Mesendoderm (in vitro differentiated cells): ENCODE results near the gene ACAP1.
"Not testable (repeated sequence)": the region's sequence is repeated elsewhere in the genome, so short reads cannot be mapped to it uniquely, and the experiment has no call there.

ENCODE experiments used
- DNase-seq: peaks from one replicate; pipeline ENCODE4 v3.0.0; 2013
- H2AK5ac ChIP-seq: 2 replicates; pipeline ENCODE4 v1.6.1; 2013; ENCODE audit warnings: low read length, inconsistent platforms
- H2BK120ac ChIP-seq: 2 replicates; pipeline ENCODE4 v1.6.1; 2013; ENCODE audit warnings: low read depth, mild to moderate bottlenecking, low read length, moderate library complexity, mixed read lengths
- H2BK15ac ChIP-seq: replicated peaks from 2 replicates; pipeline ENCODE4 v1.6.1; 2013; ENCODE audit warnings: low read depth, mild to moderate bottlenecking, moderate library complexity
- H2BK5ac ChIP-seq: 2 replicates; pipeline ENCODE4 v1.6.1; 2013; ENCODE audit warnings: low read length, inconsistent platforms
- H3K18ac ChIP-seq: 2 replicates; pipeline ENCODE4 v1.6.1; 2013; ENCODE audit warnings: mild to moderate bottlenecking, low read length, mixed read lengths
- H3K23ac ChIP-seq: one replicate; pipeline ENCODE4 v1.6.1; 2013; ENCODE audit warnings: low read length
- H3K27ac ChIP-seq: 2 replicates; pipeline ENCODE4 v1.5.1; 2013; ENCODE audit warnings: low read depth, mild to moderate bottlenecking, inconsistent platforms, low read length, moderate library complexity
- H3K27me3 ChIP-seq: 2 replicates; pipeline ENCODE4 v1.6.1; 2013; ENCODE audit warnings: low read length, control low read depth, mild to moderate bottlenecking, inconsistent platforms; ENCODE audit not compliant: insufficient read depth, poor library complexity
- H3K36me3 ChIP-seq: 2 replicates; pipeline ENCODE4 v1.6.1; 2013; ENCODE audit warnings: low read length, inconsistent platforms; ENCODE audit not compliant: control insufficient read depth, insufficient read depth
- H3K4ac ChIP-seq: one replicate; pipeline ENCODE4 v1.6.1; 2013; ENCODE audit warnings: low read depth, mild to moderate bottlenecking, low read length, moderate library complexity
- H3K4me1 ChIP-seq: 2 replicates; pipeline ENCODE4 v1.6.1; 2013; ENCODE audit warnings: low read depth, low read length, inconsistent platforms; ENCODE audit not compliant: control insufficient read depth
- H3K4me2 ChIP-seq: 2 replicates; pipeline ENCODE4 v1.6.1; 2013; ENCODE audit warnings: low read length
- H3K4me3 ChIP-seq: 2 replicates; pipeline ENCODE4 v1.5.1; 2013; ENCODE audit warnings: mild to moderate bottlenecking, low read length
- H3K56ac ChIP-seq: one replicate; pipeline ENCODE4 v1.6.1; 2013; ENCODE audit warnings: low read length
- H3K79me1 ChIP-seq: 2 replicates; pipeline ENCODE4 v1.6.1; 2013; ENCODE audit warnings: low read length, inconsistent platforms
- H3K79me2 ChIP-seq: 2 replicates; pipeline ENCODE4 v1.6.1; 2013; ENCODE audit warnings: mild to moderate bottlenecking, low read length; ENCODE audit not compliant: control insufficient read depth, insufficient read depth
- H3K9ac ChIP-seq: 2 replicates; pipeline ENCODE4 v1.6.1; 2013; ENCODE audit warnings: low read length, inconsistent platforms
- H4K5ac ChIP-seq: one replicate; pipeline ENCODE4 v1.6.1; 2013; ENCODE audit warnings: low read length
- H4K8ac ChIP-seq: one replicate; pipeline ENCODE4 v1.6.1; 2013; ENCODE audit warnings: low read depth, mild to moderate bottlenecking, control low read depth, low read length, moderate library complexity
- WGBS: extraction: QIAGEN DNeasy Blood & Tissue Kit; methylation state at CpG from one replicate; pipeline ENCODE4 v1.1.7; 2013; ENCODE audit warnings: low lambda C conversion rate, missing lambda C conversion rate; ENCODE audit not compliant: insufficient coverage; ENCODE audit errors: extremely low coverage; 5-methylcytosine and 5-hydroxymethylcytosine counted together

The ACAP1 gene

GRCh38 chr17:7335765-7336164 is 564 bp upstream of the ACAP1 start:
- DNase-seq, H2BK15ac ChIP-seq, H4K8ac ChIP-seq, H4K5ac ChIP-seq, H3K36me3 ChIP-seq, H3K4ac ChIP-seq, H3K4me3 ChIP-seq, H3K79me2 ChIP-seq, H3K18ac ChIP-seq, H3K27me3 ChIP-seq, H3K4me1 ChIP-seq, H3K4me2 ChIP-seq, H2AK5ac ChIP-seq, H3K23ac ChIP-seq, H3K79me1 ChIP-seq, H3K27ac ChIP-seq, H2BK120ac ChIP-seq, H3K9ac ChIP-seq, H2BK5ac ChIP-seq: not testable (repeated sequence)
- no CpG with 5 or more reads among the region's 13 CpGs for WGBS
- H3K56ac ChIP-seq: peak overlapping the region; percentile 7

DNA sequence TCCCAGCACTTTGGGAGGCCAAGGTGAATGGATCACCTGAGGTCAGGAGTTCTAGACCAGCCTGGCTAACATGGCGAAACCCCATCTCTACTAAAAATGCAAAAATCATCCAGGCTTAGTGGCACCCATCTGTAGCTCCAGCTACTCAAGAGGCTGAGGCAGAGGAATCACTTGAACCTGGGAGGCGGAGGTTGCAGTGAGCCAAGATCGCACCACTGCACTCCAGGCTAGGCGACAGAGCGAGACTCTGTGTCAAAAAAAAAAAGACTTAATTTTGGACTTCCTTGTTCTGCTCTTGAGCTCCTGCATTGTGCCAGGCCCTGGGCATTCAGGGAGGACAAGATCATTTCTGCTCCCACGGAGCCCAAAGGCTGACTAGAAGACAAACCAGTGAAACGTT is 1.3 kb downstream of the ACAP1 start:
- not testable (repeated sequence) for H3K9ac ChIP-seq, H3K36me3 ChIP-seq, H3K4me3 ChIP-seq, H3K4me1 ChIP-seq, H3K27ac ChIP-seq, H2BK5ac ChIP-seq, H3K79me1 ChIP-seq, H3K27me3 ChIP-seq, H3K4ac ChIP-seq, DNase-seq, H3K4me2 ChIP-seq, H3K23ac ChIP-seq, H2BK120ac ChIP-seq, H4K5ac ChIP-seq, H3K79me2 ChIP-seq, H2BK15ac ChIP-seq, H4K8ac ChIP-seq, H3K18ac ChIP-seq, H2AK5ac ChIP-seq
- no CpG with 5 or more reads among the region's 7 CpGs for WGBS
- H3K56ac ChIP-seq: peak overlapping the region; percentile 34

GRCh38 chr17:7340179-7340578 is 3.9 kb downstream of the ACAP1 start:
- WGBS: no CpG with 5 or more reads among the region's 2 CpGs
- Histone ChIP-seq H3K4ac (no peak overlapping the region), H3K36me3 (no peaks in the 10 kb centered on the region), H2BK15ac (no peak overlapping the region), H3K23ac (no peak overlapping the region), H3K79me2 (no peaks in the 10 kb centered on the region), H4K8ac (no peak overlapping the region), H3K27ac (no peak overlapping the region), H2BK5ac (no peak overlapping the region), H3K9ac (no peak overlapping the region), H3K4me1 (peaks cover 5% of the 10 kb centered on the region), H3K79me1 (no peaks in the 10 kb centered on the region), H3K18ac (no peak overlapping the region), H3K4me3 (no peak overlapping the region), H3K27me3 (no peaks in the 10 kb centered on the region), H3K56ac (no peak overlapping the region), H2AK5ac (no peak overlapping the region), H3K4me2 (no peak overlapping the region), H2BK120ac (no peak overlapping the region), H4K5ac (no peak overlapping the region)
- DNase-seq: no peak

DNA sequence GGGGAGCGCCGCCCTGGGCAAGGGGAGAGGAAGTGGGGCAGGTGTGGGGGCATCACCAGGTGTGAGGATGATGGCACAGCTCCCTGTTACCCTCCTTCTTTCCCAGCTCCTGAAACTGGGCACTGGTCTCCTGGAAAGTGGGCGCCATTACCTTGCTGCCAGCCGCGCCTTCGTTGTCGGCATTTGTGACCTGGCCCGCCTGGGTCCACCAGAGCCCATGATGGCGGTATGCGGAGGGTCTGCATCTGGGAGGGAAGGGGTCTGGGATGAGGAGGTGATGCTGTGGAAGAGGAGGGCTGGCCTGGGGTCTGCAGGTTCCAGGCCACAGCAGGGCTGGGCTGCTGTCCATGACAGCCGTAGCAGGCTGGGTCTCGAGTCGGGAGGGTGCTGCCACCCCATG is 5.5 kb downstream of the ACAP1 start:
- no peak for DNase-seq
- H3K27me3 ChIP-seq: no peaks in the 10 kb centered on the region
- no CpG with 5 or more reads among the region's 13 CpGs for WGBS

GRCh38 chr17:7343250-7343649 is 6.9 kb downstream of the ACAP1 start:
- no peak overlapping the region for H3K4me2 ChIP-seq
- H2BK120ac ChIP-seq: no peak overlapping the region
- H3K79me1 ChIP-seq: no peaks in the 10 kb centered on the region
- no peaks in the 10 kb centered on the region for H3K4me1 ChIP-seq
- WGBS: no CpG with 5 or more reads among the region's 15 CpGs
- no peak overlapping the region for H3K4me3 ChIP-seq
- no peak overlapping the region for H2BK15ac ChIP-seq
- H3K23ac ChIP-seq: no peak overlapping the region
- no peaks in the 10 kb centered on the region for H3K27me3 ChIP-seq
- H3K27ac ChIP-seq: no peak overlapping the region
- no peak for DNase-seq
- no peak overlapping the region for H3K9ac ChIP-seq
- no peak overlapping the region for H2AK5ac ChIP-seq
- no peak overlapping the region for H3K18ac ChIP-seq
- H3K36me3 ChIP-seq: no peaks in the 10 kb centered on the region
- H4K8ac ChIP-seq: no peak overlapping the region
- H3K56ac ChIP-seq: no peak overlapping the region
- no peak overlapping the region for H3K4ac ChIP-seq
- no peak overlapping the region for H2BK5ac ChIP-seq
- no peaks in the 10 kb centered on the region for H3K79me2 ChIP-seq
- H4K5ac ChIP-seq: no peak overlapping the region

More for the DNA sequence above, 5.5 kb downstream of the ACAP1 start:
- Histone ChIP-seq H3K4me2 (no peak overlapping the region), H2BK5ac (no peak overlapping the region), H3K36me3 (no peaks in the 10 kb centered on the region), H3K27ac (no peak overlapping the region), H4K5ac (no peak overlapping the region), H2BK120ac (no peak overlapping the region), H3K18ac (no peak overlapping the region), H4K8ac (no peak overlapping the region), H3K4me1 (peaks cover under 1% of the 10 kb centered on the region), H3K9ac (no peak overlapping the region), H3K23ac (no peak overlapping the region), H3K79me2 (no peaks in the 10 kb centered on the region), H3K79me1 (no peaks in the 10 kb centered on the region), H3K4me3 (no peak overlapping the region), H3K4ac (no peak overlapping the region), H2BK15ac (no peak overlapping the region), H2AK5ac (no peak overlapping the region), H3K56ac (no peak overlapping the region)

DNA sequence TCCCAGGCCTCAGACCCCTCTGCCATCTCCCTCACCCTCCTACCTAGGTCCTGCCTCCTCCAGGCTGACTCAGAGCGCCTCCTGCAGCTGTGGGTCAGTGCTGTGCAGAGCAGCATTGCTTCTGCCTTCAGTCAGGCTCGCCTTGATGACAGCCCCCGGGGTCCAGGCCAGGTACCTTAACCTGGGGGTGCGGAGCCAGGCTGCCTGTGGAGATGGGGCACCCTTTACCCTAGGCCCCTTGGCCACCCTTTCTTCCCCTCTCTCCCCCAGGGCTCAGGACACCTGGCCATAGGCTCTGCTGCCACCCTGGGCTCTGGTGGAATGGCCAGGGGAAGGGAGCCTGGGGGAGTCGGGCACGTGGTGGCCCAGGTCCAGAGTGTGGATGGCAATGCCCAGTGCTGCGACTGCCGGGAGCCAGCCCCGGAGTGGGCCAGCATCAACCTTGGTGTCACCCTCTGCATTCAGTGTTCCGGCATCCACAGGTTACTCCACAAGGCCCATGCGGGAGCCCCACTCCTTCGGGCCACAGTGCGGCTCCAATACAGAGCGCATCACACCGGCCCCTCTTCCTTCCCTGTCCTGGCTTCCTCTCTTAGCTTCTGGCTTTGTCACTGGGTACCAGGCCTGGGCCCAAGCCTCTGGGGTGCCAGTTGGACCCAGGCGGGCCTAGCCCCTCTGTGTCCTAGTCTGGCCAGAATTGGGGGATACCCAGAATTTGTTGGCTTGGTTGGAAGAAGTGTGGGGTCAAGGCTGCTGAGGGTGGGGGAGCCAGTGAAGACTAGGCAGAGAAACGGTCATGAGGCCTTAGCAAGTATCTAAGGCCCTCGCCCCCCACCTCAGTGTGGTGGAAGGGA is 10.7 kb downstream of the ACAP1 start:
- no peak for DNase-seq
- no peaks in the 10 kb centered on the region for H3K79me2 ChIP-seq

More for the DNA sequence above, 10.7 kb downstream of the ACAP1 start:
- no CpG with 5 or more reads among the region's 18 CpGs for WGBS
- H2BK5ac ChIP-seq: no peak overlapping the region
- no peak overlapping the region for H3K4me2 ChIP-seq
- H3K4ac ChIP-seq: no peak overlapping the region
- no peaks in the 10 kb centered on the region for H3K79me1 ChIP-seq
- no peak overlapping the region for H3K23ac ChIP-seq
- H3K18ac ChIP-seq: no peak overlapping the region
- H3K4me1 ChIP-seq: peaks cover 7% of the 10 kb centered on the region
- no peak overlapping the region for H3K27ac ChIP-seq
- no peak overlapping the region for H3K56ac ChIP-seq
- no peak overlapping the region for H2AK5ac ChIP-seq
- no peak overlapping the region for H4K8ac ChIP-seq
- H2BK15ac ChIP-seq: no peak overlapping the region
- no peaks in the 10 kb centered on the region for H3K36me3 ChIP-seq
- H3K9ac ChIP-seq: no peak overlapping the region
- no peak overlapping the region for H3K4me3 ChIP-seq
- H3K27me3 ChIP-seq: no peaks in the 10 kb centered on the region
- H2BK120ac ChIP-seq: no peak overlapping the region
- H4K5ac ChIP-seq: no peak overlapping the region
